ENCODE results near the gene SLC16A1. TPM values are rescaled to one million over a fixed set of nuclear protein-coding genes. Genes with fewer than 3 reads are reported as not detected.

Gene SLC16A1
- total RNA-seq, 1 donor from 2014 or later = 58.7 TPM

DNA sequence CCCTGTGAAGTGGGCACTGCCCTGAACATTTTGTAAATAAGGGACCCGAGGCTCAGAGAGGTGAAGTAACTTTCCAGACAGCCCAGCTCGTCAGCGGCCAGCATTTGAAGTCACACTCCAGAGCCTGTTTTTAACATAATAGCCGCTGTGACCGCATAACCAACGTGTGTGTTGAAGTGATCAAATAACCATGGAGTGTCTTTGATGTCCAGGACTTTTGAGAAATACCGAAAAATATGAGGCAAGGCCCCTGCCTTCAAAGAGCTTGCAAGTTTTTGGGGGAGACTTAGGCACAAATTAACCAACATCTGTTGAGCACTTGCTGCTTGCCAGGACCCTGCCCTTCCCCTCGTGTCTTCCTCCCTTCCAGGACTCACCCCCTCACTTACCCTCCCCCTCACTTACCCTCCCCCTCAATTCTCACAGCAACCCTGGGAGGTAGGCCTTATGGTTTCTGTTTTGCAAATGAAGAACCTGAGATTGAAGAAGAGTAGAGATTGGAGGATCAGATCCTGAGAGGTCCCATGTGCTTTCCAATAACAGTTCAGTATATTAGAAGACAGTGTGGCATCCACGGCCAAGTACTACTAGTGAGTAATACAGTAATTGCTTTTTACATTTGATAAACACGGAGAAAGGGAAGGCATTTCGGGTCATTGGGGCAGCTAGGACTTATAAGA is 1.3 kb upstream of the SLC16A1 start:
- DNase-seq (ENCODE audit: extremely low spot score, unreplicated experiment) = no peak
- Mint-ChIP-seq H3K27ac (ENCODE audit: unreplicated experiment) (peak overlapping the region; percentile 99), H3K4me3 (ENCODE audit: unreplicated experiment) (peak overlapping the region; percentile 98), H3K4me1 (ENCODE audit: unreplicated experiment) (peaks cover 54% of the 10 kb centered on the region), H3K9me3 (ENCODE audit: unreplicated experiment) (no peaks in the 10 kb centered on the region), H3K36me3 (ENCODE audit: unreplicated experiment) (peaks cover 14% of the 10 kb centered on the region), H3K27me3 (ENCODE audit: unreplicated experiment) (no peaks in the 10 kb centered on the region)
- TF ChIP-seq CTCF (IDR thresholded peaks at IDR 0.05) = no peak

DNA sequence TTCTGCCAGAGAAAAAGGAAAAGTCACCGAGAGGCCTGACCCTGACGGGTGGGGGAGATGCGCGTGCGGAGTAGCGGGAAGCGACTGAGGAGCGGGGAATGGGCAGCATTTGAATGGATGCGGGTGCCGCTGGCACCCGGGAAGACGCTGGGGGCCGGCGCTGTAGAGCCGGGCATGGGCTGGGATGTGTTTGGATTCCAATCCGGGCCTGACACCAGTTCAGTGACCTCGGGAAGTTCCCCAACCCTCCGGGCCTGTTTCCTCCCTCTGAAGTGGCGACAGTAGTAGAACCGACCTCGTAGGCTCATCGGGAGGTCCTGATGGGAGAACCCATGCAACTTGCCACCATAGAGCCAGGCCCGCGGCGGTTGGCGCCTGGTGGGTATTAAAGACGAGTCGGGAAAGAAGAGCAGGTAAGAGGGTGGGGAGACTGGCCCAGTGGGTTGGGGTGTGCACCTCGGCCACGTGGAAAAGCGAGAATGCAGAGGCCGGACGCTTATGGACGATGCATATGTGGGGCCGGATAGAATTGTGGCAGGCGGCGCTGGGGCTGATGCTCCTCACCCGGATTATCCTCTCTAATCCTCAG is 642 bp upstream of the SLC16A1 start:
- Mint-ChIP-seq H3K36me3 (ENCODE audit: unreplicated experiment) (peaks cover 11% of the 10 kb centered on the region), H3K9me3 (ENCODE audit: unreplicated experiment) (no peaks in the 10 kb centered on the region), H3K27me3 (ENCODE audit: unreplicated experiment) (no peaks in the 10 kb centered on the region), H3K27ac (ENCODE audit: unreplicated experiment) (peak overlapping the region; percentile 99), H3K4me3 (ENCODE audit: unreplicated experiment) (peak overlapping the region; percentile 98), H3K4me1 (ENCODE audit: unreplicated experiment) (peaks cover 53% of the 10 kb centered on the region)
- TF ChIP-seq CTCF (IDR thresholded peaks at IDR 0.05) = no peak
- DNase-seq (ENCODE audit: extremely low spot score, unreplicated experiment) = no peak

GRCh38 chr1:112954945-112955772 is 837 bp downstream of the SLC16A1 start:
- TF ChIP-seq CTCF (IDR thresholded peaks at IDR 0.05) = no peak
- DNase-seq (ENCODE audit: extremely low spot score, unreplicated experiment) = no peak
- no peaks in the 10 kb centered on the region for H3K27me3 Mint-ChIP-seq (ENCODE audit: unreplicated experiment)
- H3K9me3 Mint-ChIP-seq (ENCODE audit: unreplicated experiment) = no peaks in the 10 kb centered on the region
- H3K4me1 Mint-ChIP-seq (ENCODE audit: unreplicated experiment) = peaks cover 47% of the 10 kb centered on the region
- peak overlapping the region; percentile 90 for H3K27ac Mint-ChIP-seq (ENCODE audit: unreplicated experiment)
- peaks cover 5% of the 10 kb centered on the region for H3K36me3 Mint-ChIP-seq (ENCODE audit: unreplicated experiment)
- H3K4me3 Mint-ChIP-seq (ENCODE audit: unreplicated experiment) = peak overlapping the region; percentile 98

DNA sequence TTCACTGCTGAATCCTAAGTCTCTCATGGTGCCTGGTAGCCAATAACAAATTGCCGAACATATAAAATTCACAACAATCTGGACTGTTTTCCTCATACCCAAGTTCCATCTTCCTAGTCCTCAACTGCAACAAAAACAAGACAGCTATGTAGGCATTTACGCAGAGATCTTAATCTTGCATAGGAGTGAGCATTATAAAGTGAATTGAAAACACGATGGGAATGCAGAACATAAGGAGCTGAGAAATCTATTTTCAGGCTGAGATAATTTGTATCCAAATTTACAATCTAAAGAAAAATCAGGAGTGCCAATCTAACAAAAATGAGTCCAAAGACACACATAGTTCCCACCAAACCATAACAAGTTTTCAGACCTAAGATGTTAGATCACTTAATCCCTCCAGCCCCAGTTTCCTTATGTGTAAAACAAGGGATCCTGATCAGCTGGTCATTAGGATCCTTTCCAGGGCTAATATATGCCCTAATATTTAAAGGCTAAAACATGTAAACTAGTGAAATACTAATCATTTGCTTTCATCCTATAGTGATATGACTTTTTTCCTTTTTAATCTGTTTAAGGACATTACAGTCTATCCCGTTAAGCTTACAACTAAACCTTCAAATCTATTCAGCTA is 1.9 kb downstream of the SLC16A1 start:
- DNase-seq (ENCODE audit: extremely low spot score, unreplicated experiment) = no peak
- Mint-ChIP-seq H3K27ac (ENCODE audit: unreplicated experiment) (peak overlapping the region; percentile 90), H3K27me3 (ENCODE audit: unreplicated experiment) (no peaks in the 10 kb centered on the region), H3K4me3 (ENCODE audit: unreplicated experiment) (peak overlapping the region; percentile 98), H3K4me1 (ENCODE audit: unreplicated experiment) (peaks cover 41% of the 10 kb centered on the region), H3K36me3 (ENCODE audit: unreplicated experiment) (no peaks in the 10 kb centered on the region), H3K9me3 (ENCODE audit: unreplicated experiment) (no peaks in the 10 kb centered on the region)
- TF ChIP-seq CTCF (IDR thresholded peaks at IDR 0.05) = no peak
